GM23338 (cell line): Measurements from ENCODE around the gene ITPRID2. TPM values are rescaled to one million over a fixed set of nuclear protein-coding genes. Genes with fewer than 3 reads are reported as not detected.

ENCODE experiments used
- ATAC-seq: fragments of 200-7000 bp; cut with Tn5 transposase; 3 replicates; pipeline ENCODE4 v1.9.1; 2020
- DNase-seq: peaks from one replicate; pipeline ENCODE4 v3.0.0-alpha.2; 2015; ENCODE audit warnings: low spot score
- H2AFZ ChIP-seq: fragments of 200-600 bp; sonication (generic); 2 replicates; pipeline ENCODE4 v1.8.0; 2016; ENCODE audit warnings: antibody characterized with exemption, mild to moderate bottlenecking, moderate library complexity
- H3F3A ChIP-seq: fragments of 200-600 bp; sonication (generic); replicated peaks from 2 replicates; pipeline ENCODE4 v1.8.0; 2017; ENCODE audit warnings: antibody characterized with exemption, mixed run types, low read depth
- H3K27ac ChIP-seq: fragments of 200-600 bp; sonication (generic); 2 replicates; pipeline ENCODE4 v1.6.1; 2016; ENCODE audit warnings: low read depth
- H3K27me3 ChIP-seq: fragments of 200-600 bp; sonication (generic); 2 replicates; pipeline ENCODE4 v1.8.0; 2016; ENCODE audit warnings: mild to moderate bottlenecking, mixed run types, moderate library complexity; ENCODE audit not compliant: insufficient read depth
- H3K36me3 ChIP-seq: fragments of 200-600 bp; sonication (generic); 2 replicates; pipeline ENCODE4 v1.8.0; 2016; ENCODE audit warnings: mild to moderate bottlenecking; ENCODE audit not compliant: insufficient read depth
- H3K4me1 ChIP-seq: fragments of 200-600 bp; sonication (generic); 2 replicates; pipeline ENCODE4 v1.8.0; 2016; ENCODE audit warnings: mild to moderate bottlenecking, moderate library complexity; ENCODE audit not compliant: insufficient read depth
- H3K4me2 ChIP-seq: fragments of 200-600 bp; sonication (generic); 2 replicates; pipeline ENCODE4 v1.7.1; 2017; ENCODE audit warnings: mixed run types
- H3K4me3 ChIP-seq: fragments of 200-600 bp; sonication (generic); 2 replicates; pipeline ENCODE4 v1.6.1; 2016; ENCODE audit warnings: mixed run types
- H3K79me2 ChIP-seq: fragments of 200-600 bp; sonication (generic); replicated peaks from 2 replicates; pipeline ENCODE4 v1.8.0; 2017; ENCODE audit warnings: mild to moderate bottlenecking; ENCODE audit not compliant: insufficient read depth
- H3K9me2 ChIP-seq: fragments of 200-600 bp; sonication (generic); 2 replicates; pipeline ENCODE4 v1.8.0; 2017; ENCODE audit not compliant: insufficient read depth
- H4K20me1 ChIP-seq: fragments of 200-600 bp; sonication (generic); replicated peaks from 2 replicates; pipeline ENCODE4 v1.8.0; 2017; ENCODE audit warnings: mild to moderate bottlenecking; ENCODE audit not compliant: insufficient read depth
- H3K27ac Mint-ChIP-seq: 2 replicates; pipeline ENCODE4 v1.8.0; 2020; ENCODE audit warnings: inconsistent platforms, mild to moderate bottlenecking, moderate library complexity, mixed read lengths
- H3K27me3 Mint-ChIP-seq: 3 replicates; pipeline ENCODE4 v1.8.0; 2022; ENCODE audit warnings: low read depth, mild to moderate bottlenecking, moderate library complexity, mixed read lengths, inconsistent platforms; ENCODE audit not compliant: insufficient read depth, poor library complexity
- H3K36me3 Mint-ChIP-seq: 3 replicates; pipeline ENCODE4 v1.8.0; 2021; ENCODE audit warnings: low read depth, mild to moderate bottlenecking, inconsistent platforms, moderate library complexity, mixed read lengths
- H3K4me1 Mint-ChIP-seq: 3 replicates; pipeline ENCODE4 v1.8.0; 2020; ENCODE audit warnings: mild to moderate bottlenecking, inconsistent platforms, mixed read lengths
- H3K4me3 Mint-ChIP-seq: 3 replicates; pipeline ENCODE4 v1.8.0; 2021; ENCODE audit warnings: moderate library complexity, mild to moderate bottlenecking, inconsistent platforms, mixed read lengths
- H3K9me3 Mint-ChIP-seq: 3 replicates; pipeline ENCODE4 v1.8.0; 2020; ENCODE audit warnings: moderate library complexity, mild to moderate bottlenecking, inconsistent platforms, mixed read lengths
- CREB1 ChIP-seq: fragments of 250-450 bp; sonication (Bioruptor Pico); IDR thresholded peaks from 2 replicates; pipeline ENCODE4 v1.5.0; 2020; ENCODE audit warnings: low read depth, mild to moderate bottlenecking, moderate library complexity
- CTCF ChIP-seq, 2 experiments: fragments of 200-600 bp in 1 of 2; sonication (generic) in 1 of 2; conservative IDR thresholded peaks; 2 replicates each; pipeline versions ENCODE4 v1.5.1 to v1.6.1; 2016 to 2017; ENCODE audit warnings: antibody characterized with exemption in 2 of 2, low read depth in 2 of 2, mild to moderate bottlenecking in 2 of 2, moderate library complexity in 1 of 2
- EZH2phosphoT487 ChIP-seq: fragments of 200-600 bp; sonication (generic); IDR thresholded peaks from one replicate; pipeline ENCODE4 v1.8.1; 2018; ENCODE audit warnings: antibody characterized with exemption; ENCODE audit not compliant: unreplicated experiment
- JUNB ChIP-seq: IDR thresholded peaks from one replicate; pipeline ENCODE4 v1.6.1; 2016; ENCODE audit warnings: antibody characterized with exemption; ENCODE audit not compliant: unreplicated experiment
- NANOG ChIP-seq: IDR thresholded peaks from 2 replicates; pipeline ENCODE4 v1.6.1; 2016; ENCODE audit warnings: antibody characterized with exemption, borderline replicate concordance
- POLR2AphosphoS5 ChIP-seq: IDR thresholded peaks from 2 replicates; pipeline ENCODE4 v1.6.1; 2016; ENCODE audit warnings: antibody characterized with exemption, low read depth
- STAT1 ChIP-seq: IDR thresholded peaks from one replicate; pipeline ENCODE4 v1.6.1; 2016; ENCODE audit warnings: antibody characterized with exemption; ENCODE audit not compliant: unreplicated experiment
- ZNF331 ChIP-seq: fragments of 250-450 bp; sonication (Bioruptor Pico); IDR thresholded peaks from 2 replicates; pipeline ENCODE4 v1.5.0; 2020; ENCODE audit warnings: low read depth, mild to moderate bottlenecking, moderate library complexity
- polyA plus RNA-seq: library from polyadenylated mRNA; unstranded; fragments of >200 nt; fragmentation: Nextera tagmentation; extraction: Ambion mirVana; gene quantifications from 2 replicates; pipeline ENCODE4 v1.2.1, GENCODE V29; 2016
- total RNA-seq: library from RNA; depleted of rRNA; stranded (reverse); fragments of >200 nt; shearing (Covaris generic); gene quantifications from 2 replicates; pipeline ENCODE4 v1.2.3, GENCODE V29; 2014
- TF ChIP-seq, protein P1 (sequence below): IDR thresholded peaks from one replicate; pipeline ENCODE4 v1.6.1; 2018; ENCODE audit warnings: antibody characterized with exemption; ENCODE audit not compliant: unreplicated experiment

The ITPRID2 gene
- total and polyA plus RNA-seq, 2 experiments from 2014 or later = 4.4 to 12.0 TPM

GRCh38 chr2:181953881-181954537, 62.5 kb downstream of the ITPRID2 start:
- no peaks in the 10 kb centered on the region for H3K27me3 ChIP-seq
- no peaks in the 10 kb centered on the region for H3K9me3 Mint-ChIP-seq
- peak; percentile 95 for DNase-seq
- H3K4me3 ChIP-seq = peak overlapping the region; percentile 40
- no peaks in the 10 kb centered on the region for H4K20me1 ChIP-seq
- no peaks in the 10 kb centered on the region for H3K27me3 Mint-ChIP-seq
- ATAC-seq = peak; percentile 97
- peak overlapping the region; percentile 80 for H3K4me3 Mint-ChIP-seq
- H3K36me3 Mint-ChIP-seq = no peaks in the 10 kb centered on the region
- no peaks in the 10 kb centered on the region for H3K79me2 ChIP-seq
- no peaks in the 10 kb centered on the region for H3K36me3 ChIP-seq
- H2AFZ ChIP-seq = peak overlapping the region; percentile 86; the same call in 1 of the 2 replicates
- peak overlapping the region; percentile 74; the same call in 1 of the 2 replicates for H3K27ac Mint-ChIP-seq
- no peaks in the 10 kb centered on the region for H3K4me1 ChIP-seq
- peaks cover 8% of the 10 kb centered on the region for H3K4me1 Mint-ChIP-seq
- TF ChIP-seq, protein P1, sequence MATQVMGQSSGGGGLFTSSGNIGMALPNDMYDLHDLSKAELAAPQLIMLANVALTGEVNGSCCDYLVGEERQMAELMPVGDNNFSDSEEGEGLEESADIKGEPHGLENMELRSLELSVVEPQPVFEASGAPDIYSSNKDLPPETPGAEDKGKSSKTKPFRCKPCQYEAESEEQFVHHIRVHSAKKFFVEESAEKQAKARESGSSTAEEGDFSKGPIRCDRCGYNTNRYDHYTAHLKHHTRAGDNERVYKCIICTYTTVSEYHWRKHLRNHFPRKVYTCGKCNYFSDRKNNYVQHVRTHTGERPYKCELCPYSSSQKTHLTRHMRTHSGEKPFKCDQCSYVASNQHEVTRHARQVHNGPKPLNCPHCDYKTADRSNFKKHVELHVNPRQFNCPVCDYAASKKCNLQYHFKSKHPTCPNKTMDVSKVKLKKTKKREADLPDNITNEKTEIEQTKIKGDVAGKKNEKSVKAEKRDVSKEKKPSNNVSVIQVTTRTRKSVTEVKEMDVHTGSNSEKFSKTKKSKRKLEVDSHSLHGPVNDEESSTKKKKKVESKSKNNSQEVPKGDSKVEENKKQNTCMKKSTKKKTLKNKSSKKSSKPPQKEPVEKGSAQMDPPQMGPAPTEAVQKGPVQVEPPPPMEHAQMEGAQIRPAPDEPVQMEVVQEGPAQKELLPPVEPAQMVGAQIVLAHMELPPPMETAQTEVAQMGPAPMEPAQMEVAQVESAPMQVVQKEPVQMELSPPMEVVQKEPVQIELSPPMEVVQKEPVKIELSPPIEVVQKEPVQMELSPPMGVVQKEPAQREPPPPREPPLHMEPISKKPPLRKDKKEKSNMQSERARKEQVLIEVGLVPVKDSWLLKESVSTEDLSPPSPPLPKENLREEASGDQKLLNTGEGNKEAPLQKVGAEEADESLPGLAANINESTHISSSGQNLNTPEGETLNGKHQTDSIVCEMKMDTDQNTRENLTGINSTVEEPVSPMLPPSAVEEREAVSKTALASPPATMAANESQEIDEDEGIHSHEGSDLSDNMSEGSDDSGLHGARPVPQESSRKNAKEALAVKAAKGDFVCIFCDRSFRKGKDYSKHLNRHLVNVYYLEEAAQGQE = no peak
- TF ChIP-seq CTCF (conservative IDR thresholded peaks at IDR 0.05; ENCODE audit: low read depth in 2 of 2) = peak; percentile 78 to 81
- TF ChIP-seq CREB1 (CRISPR knock-in tag) = 0 out of 2 replicates have a peak, but pooled peaks have one; percentile 24
- H3F3A ChIP-seq = no peaks in the 10 kb centered on the region
- H3K9me2 ChIP-seq = 0 out of 2 replicates have a peak, but pooled peaks cover 2% of the 10 kb centered on the region
- peak overlapping the region; percentile 58; the same call in 1 of the 2 replicates for H3K4me2 ChIP-seq
- no peak overlapping the region for H3K27ac ChIP-seq

GRCh38 chr2:181954538-181954883, 63.0 kb downstream of the ITPRID2 start:
- Histone ChIP-seq H3K4me3 (no peak overlapping the region), H3F3A (no peaks in the 10 kb centered on the region), H2AFZ (no peak overlapping the region), H3K27me3 (no peaks in the 10 kb centered on the region), H3K79me2 (no peaks in the 10 kb centered on the region), H3K4me1 (no peaks in the 10 kb centered on the region), H3K27ac (no peak overlapping the region), H3K4me2 (no peak overlapping the region), H3K9me2 (no peaks in the 10 kb centered on the region), H4K20me1 (no peaks in the 10 kb centered on the region), H3K36me3 (no peaks in the 10 kb centered on the region)
- DNase-seq = no peak
- no peaks in the 10 kb centered on the region for H3K9me3 Mint-ChIP-seq
- no peak for ATAC-seq
- no peaks in the 10 kb centered on the region for H3K36me3 Mint-ChIP-seq
- no peaks in the 10 kb centered on the region for H3K27me3 Mint-ChIP-seq
- peaks cover 8% of the 10 kb centered on the region for H3K4me1 Mint-ChIP-seq
- H3K4me3 Mint-ChIP-seq = peak overlapping the region; percentile 80
- H3K27ac Mint-ChIP-seq = no peak overlapping the region
- TF ChIP-seq CREB1 (CRISPR knock-in tag) (no peak), STAT1 (no peak), POLR2AphosphoS5 (no peak), EZH2phosphoT487 (no peak), NANOG (no peak), JUNB (no peak), ZNF331 (CRISPR knock-in tag) (no peak)
- TF ChIP-seq, protein P1 = no peak
